Lung (tissue), 12 donors: ENCODE measurements around the gene OPCML. TPM values are rescaled to one million over a fixed set of nuclear protein-coding genes. Genes with fewer than 3 reads are reported as not detected.

ENCODE experiments used
- ATAC-seq: fragments of 200-7000 bp; cut with Tn5 transposase; one replicate; pipeline ENCODE4 v1.9.1; 2020; ENCODE audit warnings: moderate number of reproducible peaks; ENCODE audit not compliant: insufficient read depth, low FRiP score
- DNase-seq, 3 donors: peaks; one replicate each; pipeline ENCODE4 v3.0.0-alpha.2; 2013 to 2017
- H3K27ac ChIP-seq, 2 donors: one replicate each; pipeline ENCODE4 v1.5.1; 2013; ENCODE audit warnings: mild to moderate bottlenecking in 2 of 2, moderate library complexity in 2 of 2, control low read depth in 1 of 2, inconsistent platforms in 1 of 2, low read depth in 1 of 2, low read length in 1 of 2
- H3K27me3 ChIP-seq, 3 donors: one replicate each; pipeline ENCODE4 v1.5.1; 2013; ENCODE audit warnings: low read length in 2 of 3; ENCODE audit not compliant: control insufficient read depth in 3 of 3, insufficient read depth in 3 of 3
- H3K36me3 ChIP-seq, 4 donors: one replicate each; pipeline ENCODE4 v1.5.1; 2013; ENCODE audit warnings: low read length in 4 of 4, mild to moderate bottlenecking in 1 of 4, moderate library complexity in 1 of 4; ENCODE audit not compliant: control insufficient read depth in 4 of 4, insufficient read depth in 4 of 4
- H3K4me1 ChIP-seq, 5 donors: one replicate each; pipeline ENCODE4 v1.5.1; 2013; ENCODE audit warnings: low read length in 5 of 5, mild to moderate bottlenecking in 2 of 5, moderate library complexity in 1 of 5; ENCODE audit not compliant: control insufficient read depth in 5 of 5, insufficient read depth in 5 of 5
- H3K4me3 ChIP-seq: one replicate; pipeline ENCODE4 v1.5.1; 2013; ENCODE audit warnings: mild to moderate bottlenecking, control low read depth, moderate library complexity
- H3K9ac ChIP-seq, 2 donors: one replicate each; pipeline ENCODE4 v1.5.1; 2013; ENCODE audit warnings: low read length in 2 of 2, control low read depth in 1 of 2; ENCODE audit not compliant: insufficient read depth in 1 of 2
- H3K9me3 ChIP-seq, 4 donors: one replicate each; pipeline ENCODE4 v1.5.1; 2013; ENCODE audit warnings: low read length in 3 of 4, mild to moderate bottlenecking in 1 of 4, moderate library complexity in 1 of 4; ENCODE audit not compliant: control insufficient read depth in 4 of 4, insufficient read depth in 3 of 4
- CTCF ChIP-seq: IDR thresholded peaks from 2 replicates; pipeline ENCODE4 v1.5.1; 2012; ENCODE audit warnings: mild to moderate bottlenecking; ENCODE audit errors: control extremely low read depth, extremely low read depth
- WGBS, 2 donors: extraction: QIAGEN DNeasy Blood & Tissue Kit; methylation state at CpG; one replicate each; pipeline ENCODE4 v1.1.7; 2013; 5-methylcytosine and 5-hydroxymethylcytosine counted together
- polyA plus RNA-seq, 2 donors: library from polyadenylated mRNA; stranded (reverse); fragments of 200-250 nt; gene quantifications; one replicate each; pipeline ENCODE4 v1.2.1, GENCODE V29; 2013
- total RNA-seq, 2 donors: library from RNA; depleted of rRNA in 1 of 2; stranded (reverse); fragments of >200 nt in 1 of 2; gene quantifications; one replicate each; pipeline ENCODE4 v1.2.1, GENCODE V29; 2014 to 2021
- donor health status: control.
- donor health status: control.
- donor health status: Bipolar disorder and iron deficiency.
- donor health status: healthy.
- donor health status: DM: yes; HTN: yes; CAD: no.

The OPCML gene
- total and polyA plus RNA-seq, 4 donors, result 0.49 to 0.74 TPM; not detected in 2

GRCh38 chr11:133222425-133223330 lies 309.6 kb downstream of the OPCML start:
- Histone ChIP-seq H3K4me3 (no peak overlapping the region), H3K36me3 (no peaks in the 10 kb centered on the region), H3K4me1 (no peaks in the 10 kb centered on the region), H3K9me3 (no peaks in the 10 kb centered on the region), H3K9ac (no peak overlapping the region), H3K27me3 (peaks cover 0 to 5% (median 3%) of the 10 kb centered on the region in 3 donors), H3K27ac (no peak overlapping the region)
- DNase-seq (no peak), ATAC-seq (no peak)
- no peak for TF ChIP-seq CTCF
- WGBS, 2 donors, result 45 to 59% methylated on average over 13 of the region's 13 CpGs

DNA sequence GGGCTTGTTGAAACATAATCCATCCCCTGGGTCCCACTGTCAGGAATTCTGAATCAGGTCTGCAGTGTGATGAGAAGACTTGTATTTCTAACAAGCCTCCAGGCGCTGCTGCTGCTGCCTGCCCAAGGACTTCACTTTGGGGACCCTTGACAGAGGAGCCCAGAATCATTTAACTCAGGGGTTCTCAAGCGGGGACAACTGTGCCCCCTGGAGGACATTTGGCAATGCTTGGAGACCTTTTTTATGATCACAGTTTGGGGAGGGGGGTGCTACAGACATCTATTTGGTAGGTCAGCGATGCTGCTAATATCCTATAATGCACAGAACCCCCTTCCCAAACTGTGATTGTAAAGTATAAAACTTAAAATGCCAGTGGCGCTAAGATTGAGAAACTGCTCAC lies 312.8 kb downstream of the OPCML start:
- H3K36me3 ChIP-seq, result no peaks in the 10 kb centered on the region
- H3K9ac ChIP-seq, result no peak overlapping the region
- no peak for TF ChIP-seq CTCF
- peaks cover 0 to 7% (median 0%) of the 10 kb centered on the region in 3 donors for H3K27me3 ChIP-seq
- 81 to 84% methylated on average over 4 of the region's 4 CpGs for WGBS, 2 donors
- H3K27ac ChIP-seq, result no peak overlapping the region
- ATAC-seq (no peak), DNase-seq (no peak)
- H3K4me3 ChIP-seq, result no peak overlapping the region
- no peaks in the 10 kb centered on the region for H3K9me3 ChIP-seq
- no peaks in the 10 kb centered on the region for H3K4me1 ChIP-seq

DNA sequence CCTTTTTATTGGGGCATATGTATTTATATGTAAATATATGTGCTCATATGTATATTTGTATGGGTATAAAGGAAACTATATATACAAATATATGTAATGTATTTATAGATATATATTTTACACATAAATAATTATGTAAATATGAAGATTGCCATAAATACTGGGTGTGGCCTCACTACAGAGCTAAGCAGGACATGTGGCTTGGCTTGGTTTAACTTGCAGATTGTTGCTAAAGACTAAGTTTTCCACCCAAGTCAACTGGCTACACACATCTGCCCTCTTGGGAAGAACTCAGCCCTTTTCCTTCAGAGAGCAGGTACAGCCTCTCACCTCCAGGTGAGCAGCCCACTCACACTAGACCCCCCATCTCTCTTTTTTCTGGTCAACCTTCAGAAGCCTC lies 315.5 kb downstream of the OPCML start:
- no peak for DNase-seq
- peaks cover 0 to 3% (median 0%) of the 10 kb centered on the region in 4 donors for H3K9me3 ChIP-seq
- H3K4me3 ChIP-seq, result no peak overlapping the region
- H3K36me3 ChIP-seq, result no peaks in the 10 kb centered on the region
- H3K27me3 ChIP-seq, result peaks cover 0 to 8% (median 5%) of the 10 kb centered on the region in 3 donors
- H3K9ac ChIP-seq, result no peak overlapping the region
- TF ChIP-seq CTCF, result no peak
- no peak for ATAC-seq
- H3K4me1 ChIP-seq, result no peaks in the 10 kb centered on the region
- no peak overlapping the region for H3K27ac ChIP-seq
